ENCODE data around the gene VSNL1.

The VSNL1 gene

DNA sequence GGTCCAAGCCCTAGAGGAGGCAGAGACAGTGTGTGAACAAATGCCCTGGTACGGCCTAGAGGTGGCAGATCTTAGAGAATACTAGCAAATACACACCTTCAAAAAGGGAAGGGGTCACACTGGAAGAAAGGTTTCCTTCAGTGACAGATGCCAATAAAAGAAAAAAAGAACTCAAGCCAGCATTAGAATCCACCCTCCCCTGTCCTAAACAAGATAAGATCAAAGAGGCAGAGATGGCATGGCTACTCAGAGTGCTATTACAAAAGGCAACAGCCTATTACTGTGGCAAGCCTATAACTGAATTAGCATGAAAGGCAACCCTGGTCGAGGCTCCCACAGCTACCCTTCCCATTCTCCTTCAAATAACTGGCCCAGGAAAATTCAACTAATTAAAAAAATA, 143.5 kb downstream of the VSNL1 start:
- H3K4me3 Mint-ChIP-seq = no peak overlapping the region
- H3K9me3 Mint-ChIP-seq = no peaks in the 10 kb centered on the region

DNA sequence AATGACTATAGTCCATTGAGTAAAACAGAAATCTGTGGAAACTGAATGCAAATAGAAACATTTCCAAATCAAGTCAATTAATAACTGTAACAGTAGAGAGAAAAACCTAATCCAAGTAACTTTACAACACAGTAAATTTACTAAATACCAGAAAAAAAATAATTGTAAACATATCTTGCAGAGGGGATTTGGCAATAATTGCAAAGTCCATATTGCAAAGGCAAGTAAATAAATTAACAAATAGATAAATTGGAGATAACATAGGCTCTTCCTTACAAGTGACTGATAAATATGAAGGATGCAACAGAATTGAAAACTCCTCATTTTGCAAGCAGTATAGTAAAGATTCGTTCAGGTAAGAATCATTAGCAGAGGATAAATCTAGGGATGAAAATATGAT, 148.1 kb downstream of the VSNL1 start:
- Mint-ChIP-seq H3K36me3 (ENCODE audit: low read depth) (peaks cover 78% of the 10 kb centered on the region), H3K4me1 (no peaks in the 10 kb centered on the region), H3K9me3 (no peaks in the 10 kb centered on the region), H3K27me3 (ENCODE audit: low read depth) (no peaks in the 10 kb centered on the region), H3K4me3 (no peak overlapping the region), H3K27ac (no peak overlapping the region)
- TF ChIP-seq, protein P1, sequence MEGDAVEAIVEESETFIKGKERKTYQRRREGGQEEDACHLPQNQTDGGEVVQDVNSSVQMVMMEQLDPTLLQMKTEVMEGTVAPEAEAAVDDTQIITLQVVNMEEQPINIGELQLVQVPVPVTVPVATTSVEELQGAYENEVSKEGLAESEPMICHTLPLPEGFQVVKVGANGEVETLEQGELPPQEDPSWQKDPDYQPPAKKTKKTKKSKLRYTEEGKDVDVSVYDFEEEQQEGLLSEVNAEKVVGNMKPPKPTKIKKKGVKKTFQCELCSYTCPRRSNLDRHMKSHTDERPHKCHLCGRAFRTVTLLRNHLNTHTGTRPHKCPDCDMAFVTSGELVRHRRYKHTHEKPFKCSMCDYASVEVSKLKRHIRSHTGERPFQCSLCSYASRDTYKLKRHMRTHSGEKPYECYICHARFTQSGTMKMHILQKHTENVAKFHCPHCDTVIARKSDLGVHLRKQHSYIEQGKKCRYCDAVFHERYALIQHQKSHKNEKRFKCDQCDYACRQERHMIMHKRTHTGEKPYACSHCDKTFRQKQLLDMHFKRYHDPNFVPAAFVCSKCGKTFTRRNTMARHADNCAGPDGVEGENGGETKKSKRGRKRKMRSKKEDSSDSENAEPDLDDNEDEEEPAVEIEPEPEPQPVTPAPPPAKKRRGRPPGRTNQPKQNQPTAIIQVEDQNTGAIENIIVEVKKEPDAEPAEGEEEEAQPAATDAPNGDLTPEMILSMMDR (IDR thresholded peaks at IDR 0.05; ENCODE audit: unreplicated experiment in 3 of 3) = no peak

More for the DNA sequence above, 143.5 kb downstream of the VSNL1 start:
- Mint-ChIP-seq H3K27ac (no peak overlapping the region), H3K27me3 (ENCODE audit: low read depth) (no peaks in the 10 kb centered on the region), H3K36me3 (ENCODE audit: low read depth) (peaks cover 62% of the 10 kb centered on the region), H3K4me1 (no peaks in the 10 kb centered on the region)
- TF ChIP-seq, protein P1 (IDR thresholded peaks at IDR 0.05; ENCODE audit: unreplicated experiment in 3 of 3) = no peak

DNA sequence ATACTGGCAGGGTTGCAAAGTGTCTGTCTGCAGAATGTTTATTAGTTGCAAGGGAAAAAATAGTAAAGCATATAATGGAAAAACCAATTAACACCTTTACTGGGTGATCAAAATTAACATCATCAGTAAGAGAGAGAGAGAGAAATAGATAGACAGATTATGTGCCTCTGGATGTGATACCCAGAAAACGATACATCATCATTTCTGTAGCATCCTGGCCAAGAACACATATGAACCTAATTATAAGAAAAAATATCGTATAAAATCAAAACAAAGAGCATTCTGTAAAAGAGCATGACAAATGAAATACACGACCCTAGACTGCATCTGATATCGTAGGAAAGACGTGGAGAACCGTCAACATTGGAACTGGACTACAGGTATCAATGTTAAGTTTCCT, 148.5 kb downstream of the VSNL1 start:
- Mint-ChIP-seq H3K36me3 (ENCODE audit: low read depth) (peaks cover 79% of the 10 kb centered on the region), H3K27ac (no peak overlapping the region), H3K9me3 (no peaks in the 10 kb centered on the region), H3K27me3 (ENCODE audit: low read depth) (no peaks in the 10 kb centered on the region), H3K4me3 (no peak overlapping the region), H3K4me1 (no peaks in the 10 kb centered on the region)
- TF ChIP-seq, protein P1 (IDR thresholded peaks at IDR 0.05; ENCODE audit: unreplicated experiment in 3 of 3) = no peak

DNA sequence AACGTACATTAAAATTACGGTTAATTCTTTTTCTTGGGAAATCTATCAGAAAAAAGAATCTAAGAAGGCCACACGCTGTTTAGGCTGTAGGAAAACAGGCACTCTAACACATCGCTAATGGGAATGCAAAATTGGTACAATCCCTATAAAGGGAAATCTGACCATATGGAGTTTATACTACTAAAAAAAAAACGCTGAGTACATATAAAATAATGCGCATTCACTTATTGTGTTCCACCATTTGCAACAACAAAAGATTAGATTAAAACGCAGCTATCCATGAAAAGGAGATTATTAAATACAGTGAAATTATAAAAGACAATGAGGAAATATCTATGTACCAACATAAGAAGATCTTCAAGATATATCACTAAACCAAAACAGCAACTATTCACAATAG, 150.3 kb downstream of the VSNL1 start:
- Mint-ChIP-seq H3K36me3 (ENCODE audit: low read depth) (peaks cover 87% of the 10 kb centered on the region), H3K9me3 (no peaks in the 10 kb centered on the region), H3K4me3 (no peak overlapping the region), H3K27me3 (ENCODE audit: low read depth) (no peaks in the 10 kb centered on the region), H3K27ac (no peak overlapping the region), H3K4me1 (no peaks in the 10 kb centered on the region)
- TF ChIP-seq, protein P1 (IDR thresholded peaks at IDR 0.05; ENCODE audit: unreplicated experiment in 3 of 3) = no peak

All from nephron (organoid).